ENCODE measurements around the gene TGFBR3. TPM values are rescaled to one million over a fixed set of nuclear protein-coding genes. Genes with fewer than 3 reads are reported as not detected.

TGFBR3 gene
- total RNA-seq, 1 donor from 2014 or later = 9.3 TPM

DNA sequence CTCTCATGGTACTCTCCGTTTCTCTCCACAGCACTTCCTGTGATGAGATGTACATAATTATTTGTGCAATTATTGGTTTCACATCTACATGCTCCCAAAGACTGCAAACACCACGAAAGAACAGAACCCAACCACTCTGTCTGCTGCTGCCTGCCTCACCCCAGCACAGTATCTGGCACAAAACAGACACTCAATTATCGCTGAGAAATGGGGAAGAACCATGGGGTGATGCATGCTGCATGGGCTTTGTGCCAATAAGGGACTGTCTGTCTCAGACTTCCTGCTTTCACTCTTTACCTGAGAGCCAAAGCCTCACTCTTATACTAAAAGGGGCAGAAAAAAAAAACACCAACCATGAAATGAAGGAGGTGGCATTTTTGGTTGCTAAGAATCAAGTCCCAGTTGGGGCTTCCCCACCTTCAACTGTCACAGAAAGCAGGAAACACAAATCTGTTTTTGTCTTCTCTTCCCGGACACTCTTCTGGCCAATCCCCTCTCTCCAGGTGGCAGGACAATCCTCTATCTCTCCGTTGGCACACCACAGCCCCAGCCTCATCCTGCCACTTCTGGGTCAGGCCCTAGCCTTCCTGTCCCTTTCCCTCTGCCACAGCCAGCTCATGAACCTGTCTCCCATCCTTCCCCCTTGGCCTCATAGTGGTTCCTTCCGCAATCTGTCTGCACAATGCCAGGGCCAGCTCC is 82.0 kb downstream of the TGFBR3 start:
- ATAC-seq (peak; percentile 23), DNase-seq (ENCODE audit: low spot score) (no peak)

DNA sequence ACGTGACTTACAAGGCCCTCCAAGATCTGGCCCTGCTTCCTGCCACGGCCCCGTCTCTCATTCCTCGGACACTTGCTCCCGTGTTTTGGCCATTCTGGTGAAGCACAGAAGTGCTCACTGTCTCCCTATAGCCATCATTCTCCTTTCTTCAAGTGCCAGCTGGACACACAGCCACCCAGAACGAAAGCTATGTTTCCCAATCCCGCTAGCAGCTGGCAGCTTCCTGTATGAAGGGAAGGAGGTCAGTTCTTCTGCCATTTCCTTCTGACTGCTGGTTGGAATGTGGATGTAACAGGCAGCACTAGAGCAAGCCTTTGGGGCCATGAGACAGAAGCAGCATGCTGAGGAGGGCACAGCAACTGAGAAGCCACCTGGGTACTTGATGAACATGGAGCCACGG is 82.8 kb downstream of the TGFBR3 start:
- no peak for DNase-seq (ENCODE audit: low spot score)
- no peak for ATAC-seq

DNA sequence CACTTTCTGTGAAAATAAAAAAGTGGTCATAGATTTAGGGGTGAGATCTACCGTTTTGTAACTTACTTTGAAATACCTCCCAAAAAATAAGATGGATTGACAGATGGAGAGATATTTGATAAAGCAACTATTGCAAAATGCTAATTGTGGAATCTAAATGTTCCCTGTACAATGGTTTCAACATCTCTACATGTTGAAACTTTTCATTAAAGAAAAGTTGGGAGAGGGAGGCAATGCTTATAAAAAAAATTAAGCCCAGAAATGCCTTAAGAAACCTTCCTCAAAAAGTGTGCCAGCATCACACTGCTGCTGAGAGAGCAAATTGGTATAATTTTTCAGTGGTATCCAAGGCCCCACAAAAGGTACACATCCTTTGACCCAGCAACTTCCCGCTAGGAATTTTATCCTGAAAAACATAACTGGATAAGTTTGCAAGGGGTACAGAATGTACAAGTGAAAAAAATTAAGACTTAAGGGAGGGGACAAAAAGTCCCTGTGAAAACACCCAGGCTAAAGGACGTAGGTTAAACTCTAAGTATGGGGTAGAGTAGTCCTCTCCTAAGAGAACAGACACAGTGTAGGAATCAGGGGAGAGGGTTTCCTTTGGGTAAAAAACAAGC is 84.3 kb downstream of the TGFBR3 start:
- ATAC-seq (no peak), DNase-seq (ENCODE audit: low spot score) (no peak)

DNA sequence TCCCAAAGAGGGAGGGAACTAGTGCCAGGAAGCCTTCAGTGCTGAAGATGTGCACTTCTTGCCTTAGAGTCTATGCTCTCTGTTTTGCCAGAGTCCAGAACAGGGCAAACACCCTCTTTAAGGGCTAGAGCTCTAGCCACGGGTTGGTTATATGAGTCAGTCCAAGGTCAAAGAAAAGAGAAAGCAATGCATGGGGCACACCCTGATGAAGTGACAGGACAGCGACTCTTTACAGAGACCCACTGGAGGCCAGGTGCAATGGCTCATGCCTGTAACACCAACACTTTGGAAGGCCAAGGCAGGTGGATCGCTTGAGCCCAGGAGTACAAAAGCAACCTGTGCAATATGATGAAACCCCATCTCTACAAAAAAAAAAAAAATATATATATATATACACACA is 86.1 kb downstream of the TGFBR3 start:
- DNase-seq (ENCODE audit: low spot score) = no peak

DNA sequence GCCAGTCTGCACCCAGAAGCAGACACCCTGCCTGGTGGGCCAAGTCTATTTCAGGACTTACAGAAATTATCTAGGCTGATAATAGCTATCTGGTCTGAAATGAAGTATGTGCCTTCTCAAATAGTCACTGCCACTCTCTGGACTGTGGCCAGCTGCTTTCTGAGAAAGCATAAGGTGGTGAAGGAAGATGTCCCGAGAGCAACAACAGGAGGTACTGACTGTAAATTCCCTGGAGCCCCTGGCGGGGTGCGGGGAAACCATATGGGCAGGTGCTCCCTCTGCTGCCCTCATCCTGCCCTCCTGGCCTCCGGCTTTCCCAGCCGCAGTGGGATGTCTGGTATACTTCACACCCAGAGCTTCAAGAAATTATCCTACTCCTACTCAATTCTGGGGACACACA is 86.8 kb downstream of the TGFBR3 start:
- DNase-seq (ENCODE audit: low spot score) (no peak), ATAC-seq (no peak)

More for the DNA sequence above, 86.1 kb downstream of the TGFBR3 start:
- no peak for ATAC-seq

DNA sequence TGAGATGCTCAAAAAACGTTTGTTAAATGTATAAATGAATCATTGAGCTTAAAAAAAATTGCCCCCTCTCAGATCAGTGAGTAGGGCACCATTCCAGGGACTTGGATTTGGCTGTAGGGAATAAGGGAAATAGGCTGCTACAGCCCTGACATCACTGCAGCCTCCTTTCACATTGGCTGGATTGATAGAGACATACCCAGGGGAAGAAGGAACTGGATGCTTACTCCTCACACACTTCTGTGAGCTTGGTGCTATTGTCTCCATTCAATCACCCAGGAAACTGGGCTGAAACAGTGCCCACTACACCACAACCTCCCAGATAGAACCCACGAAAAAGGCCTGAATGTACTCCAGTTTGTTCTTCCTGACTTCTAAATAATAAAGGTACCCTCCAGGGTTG is 87.2 kb downstream of the TGFBR3 start:
- DNase-seq (ENCODE audit: low spot score) = no peak
- no peak for ATAC-seq

DNA sequence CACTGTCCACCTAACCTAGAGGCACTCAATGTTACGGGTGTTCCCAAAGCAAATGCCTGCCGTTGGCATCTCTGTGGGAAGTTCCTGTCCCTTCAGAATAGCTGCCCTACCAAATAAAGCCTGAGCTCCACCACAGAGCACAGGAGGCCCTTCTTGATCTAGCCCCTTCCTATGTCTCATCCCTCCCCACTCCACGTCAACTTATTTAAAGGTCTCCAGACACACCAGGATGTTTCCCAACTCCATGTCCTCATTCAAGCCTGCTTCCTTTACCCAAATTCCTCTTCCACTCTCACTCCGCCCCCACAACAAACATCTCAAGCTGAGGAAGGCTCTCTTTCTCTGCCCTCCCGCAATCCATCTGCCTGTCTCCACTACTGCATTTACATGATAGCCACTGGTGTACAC is 87.7 kb downstream of the TGFBR3 start:
- no peak for ATAC-seq

DNA sequence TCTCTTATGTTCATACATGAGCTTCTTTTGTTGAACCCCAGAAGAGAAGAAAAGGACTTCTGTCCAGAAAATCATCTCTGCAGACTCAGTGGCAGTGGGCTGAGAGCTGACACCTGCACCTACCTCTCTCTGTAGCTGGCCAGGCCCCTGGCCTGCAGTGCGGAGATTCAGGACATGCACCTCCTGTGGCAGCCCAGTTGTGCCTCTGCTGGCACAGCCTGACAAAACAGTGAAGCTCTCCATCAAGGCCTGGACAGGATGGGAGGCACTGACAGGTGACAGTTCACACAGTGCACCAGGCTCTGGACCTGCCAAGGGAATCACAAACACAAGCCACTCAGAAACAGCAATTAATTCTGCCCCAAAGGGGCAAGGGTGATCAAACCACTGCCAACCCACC is 88.8 kb downstream of the TGFBR3 start:
- ATAC-seq = no peak
- DNase-seq (ENCODE audit: low spot score) = no peak

More for the DNA sequence above, 87.7 kb downstream of the TGFBR3 start:
- DNase-seq (ENCODE audit: low spot score) = no peak

DNA sequence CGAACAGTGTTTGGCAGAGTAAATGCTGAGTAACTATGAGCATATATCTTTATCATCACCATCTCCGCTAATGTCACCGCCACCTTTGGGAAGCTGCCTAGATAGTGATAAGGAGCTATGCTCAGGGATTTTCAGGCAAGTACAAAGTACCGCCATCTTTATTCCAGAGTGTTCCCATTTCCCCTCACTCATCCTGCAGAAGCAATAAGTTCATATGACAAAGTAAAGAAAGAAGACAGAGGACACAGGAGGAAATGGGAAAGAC is 89.6 kb downstream of the TGFBR3 start:
- no peak for ATAC-seq
- DNase-seq (ENCODE audit: low spot score) = no peak

DNA sequence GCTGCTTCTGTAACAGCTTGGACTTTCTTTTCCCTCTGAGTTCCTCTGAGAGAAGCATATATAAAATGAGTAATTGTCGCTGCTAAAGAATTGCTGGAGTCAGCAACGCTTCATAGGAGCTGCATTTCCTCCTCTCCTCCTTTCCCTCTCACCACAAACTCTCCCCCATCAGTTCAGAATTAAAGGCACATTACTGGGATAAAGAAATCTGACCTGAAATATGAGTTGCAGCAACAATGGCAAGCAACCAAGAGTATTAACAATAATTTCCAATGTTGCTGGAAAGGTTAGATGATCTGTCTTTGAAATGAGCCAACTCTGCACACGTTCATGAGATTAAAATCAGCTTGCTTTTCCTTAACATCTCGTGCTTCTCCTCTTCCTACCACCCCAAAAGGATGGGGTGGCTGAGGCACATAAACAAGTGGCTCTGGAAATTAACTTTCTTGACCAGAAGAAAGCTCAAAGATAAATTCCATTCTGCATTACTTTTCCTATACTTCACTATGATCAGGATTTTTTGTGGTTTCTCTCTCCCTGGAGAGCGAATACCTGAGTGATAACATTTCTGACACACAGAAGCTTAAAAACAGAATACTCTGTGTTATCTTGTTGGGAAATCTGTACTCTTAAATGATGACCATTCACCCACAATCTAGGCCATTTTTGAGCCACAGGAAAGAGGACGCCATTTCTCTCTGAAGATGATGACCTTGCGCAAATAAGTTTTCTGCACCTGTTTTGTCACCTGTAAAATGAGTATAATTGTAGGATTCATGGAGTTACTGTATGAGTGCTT is 90.2 kb downstream of the TGFBR3 start:
- no peak for ATAC-seq
- DNase-seq (ENCODE audit: low spot score) = no peak

DNA sequence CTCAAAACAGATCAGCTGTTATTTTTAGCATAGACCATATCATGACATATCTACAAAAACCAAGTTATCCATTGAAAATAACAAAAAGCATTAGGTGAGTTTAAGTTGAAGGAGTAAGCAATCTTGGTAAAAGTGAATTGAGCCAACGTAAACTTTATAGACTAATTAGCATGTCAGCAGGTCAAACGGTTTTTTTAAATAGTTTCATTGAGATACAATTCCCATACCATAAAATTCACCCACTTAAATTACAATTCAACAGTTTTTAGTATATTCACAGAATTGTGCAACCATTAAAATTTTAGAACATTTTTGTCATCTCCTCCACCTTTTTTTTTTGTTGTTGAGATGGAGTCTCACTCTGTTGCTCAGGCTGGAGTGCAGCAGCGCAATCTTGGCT is 92.1 kb downstream of the TGFBR3 start:
- ATAC-seq = no peak
- DNase-seq (ENCODE audit: low spot score) = no peak

DNA sequence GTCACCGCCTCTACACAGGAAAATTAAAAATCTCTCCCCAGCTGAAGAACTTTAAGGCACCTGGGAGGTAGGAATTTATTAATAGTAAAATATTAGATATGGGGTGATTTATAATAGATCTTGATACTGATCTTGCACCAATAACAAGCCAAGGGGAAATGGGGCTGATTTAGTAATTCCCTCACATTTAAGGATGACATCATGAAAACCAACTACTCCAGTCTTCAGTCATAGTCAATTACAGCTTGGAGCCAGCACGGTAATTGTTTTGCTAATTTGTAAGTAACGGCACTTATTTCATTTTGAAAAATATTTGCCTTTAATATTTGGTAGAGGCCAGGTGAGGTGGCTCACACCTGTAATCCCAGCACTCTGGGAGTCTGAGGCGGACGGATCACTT is 92.8 kb downstream of the TGFBR3 start:
- DNase-seq (ENCODE audit: low spot score) (no peak), ATAC-seq (no peak)

DNA sequence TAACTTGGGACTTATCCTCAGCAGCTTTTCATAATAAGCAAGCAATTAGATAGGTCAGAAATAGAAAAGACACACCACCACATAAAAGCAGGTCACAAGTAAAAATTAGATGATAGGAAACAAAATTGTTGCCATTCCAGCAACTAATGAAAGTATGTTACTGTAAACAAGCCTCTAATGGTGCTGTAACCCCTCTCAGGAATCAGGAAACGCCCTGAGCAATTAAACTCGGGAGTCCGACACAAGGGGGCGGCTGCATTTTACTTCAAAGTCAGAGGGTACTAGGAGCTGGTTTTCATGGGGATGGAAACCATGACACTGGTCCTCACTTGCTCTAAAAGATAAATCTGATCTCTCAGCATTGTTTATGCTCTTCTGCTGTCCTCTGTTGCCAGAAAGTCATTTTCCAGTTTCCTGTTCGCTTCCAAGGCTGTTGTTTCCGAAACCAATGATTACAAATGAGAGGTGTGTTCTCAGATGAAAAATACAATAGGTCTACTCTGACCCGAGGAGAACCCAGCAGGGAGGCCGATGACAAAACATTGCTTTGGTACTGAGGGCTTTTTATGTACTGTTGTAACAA is 93.4 kb downstream of the TGFBR3 start:
- DNase-seq (ENCODE audit: low spot score) = no peak
- peak; percentile 33 for ATAC-seq

DNA sequence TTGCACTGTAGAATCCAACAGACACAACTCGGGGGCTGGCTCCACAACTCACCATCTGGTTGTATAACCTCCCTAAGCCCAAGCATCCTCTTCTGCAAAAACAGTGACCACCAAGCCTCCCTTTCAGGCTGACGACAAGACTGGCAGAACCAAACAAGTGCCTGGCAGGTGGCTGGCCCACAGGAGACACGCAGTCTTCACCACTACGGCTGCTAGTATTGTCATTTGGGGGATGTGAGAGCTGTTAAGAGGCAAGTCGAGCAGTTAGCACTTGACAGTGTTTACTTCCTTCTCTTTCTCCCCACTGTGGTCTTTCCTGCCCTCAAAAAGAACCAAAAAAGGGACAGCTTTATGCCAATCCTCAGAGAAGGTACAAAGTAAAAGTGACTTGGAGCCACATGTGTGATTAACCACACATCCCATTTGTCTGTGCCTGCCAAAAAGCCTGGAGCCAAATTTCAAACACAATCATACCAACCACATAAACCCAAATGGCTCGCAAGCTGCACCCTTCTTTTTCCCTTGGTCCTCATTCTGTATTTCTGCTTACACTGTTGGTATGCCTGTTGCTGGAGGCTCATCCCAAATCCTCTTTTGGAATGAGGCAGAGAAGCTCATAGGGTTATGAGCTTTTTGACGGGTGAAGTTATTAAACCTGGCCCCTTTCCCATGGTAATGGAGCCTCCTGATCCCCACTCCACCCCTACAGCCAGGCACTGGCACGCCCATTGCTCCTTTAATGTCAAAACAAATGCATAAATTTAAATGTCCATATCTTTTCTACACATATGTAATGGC is 94.1 kb downstream of the TGFBR3 start:
- DNase-seq (ENCODE audit: low spot score) = no peak
- peak; percentile 27 for ATAC-seq

DNA sequence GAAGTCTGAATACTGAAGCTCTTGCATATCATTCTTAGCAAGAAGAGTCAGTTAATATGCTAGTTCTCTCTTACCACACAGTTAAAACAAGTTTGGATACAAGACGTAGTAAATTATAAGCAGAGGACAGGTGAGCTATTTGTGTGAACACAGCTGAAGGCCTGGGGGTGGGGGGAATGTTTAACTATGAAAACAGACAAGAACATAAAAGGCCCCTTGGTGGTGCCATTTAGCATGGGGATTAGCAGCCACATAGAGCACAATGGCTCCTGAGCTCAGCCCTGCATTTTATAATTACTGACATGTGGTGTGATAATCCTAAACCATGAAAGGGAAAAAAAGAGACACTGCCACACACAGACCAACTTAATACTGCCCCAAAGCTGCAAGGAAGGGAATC is 94.8 kb downstream of the TGFBR3 start:
- ATAC-seq (no peak), DNase-seq (ENCODE audit: low spot score) (no peak)

DNA sequence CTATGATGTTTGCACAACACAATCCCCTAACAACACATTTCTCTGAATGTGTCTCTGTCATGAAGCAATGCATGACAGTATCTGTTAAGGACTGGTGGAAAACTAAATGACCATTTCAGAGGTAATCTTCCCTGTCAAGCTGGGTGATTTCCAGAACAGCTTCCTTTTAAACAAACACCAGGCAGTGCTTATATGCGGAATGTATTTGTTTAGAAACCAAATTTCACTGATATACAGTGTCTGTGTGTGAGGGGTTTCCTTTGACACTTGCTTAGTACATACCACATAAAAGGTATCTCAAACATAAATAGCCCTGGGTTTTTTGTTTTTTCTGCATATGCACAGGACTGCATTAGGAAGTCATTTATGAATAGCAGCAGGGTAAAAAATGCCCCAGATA is 95.6 kb downstream of the TGFBR3 start:
- ATAC-seq = no peak
- no peak for DNase-seq (ENCODE audit: low spot score)

DNA sequence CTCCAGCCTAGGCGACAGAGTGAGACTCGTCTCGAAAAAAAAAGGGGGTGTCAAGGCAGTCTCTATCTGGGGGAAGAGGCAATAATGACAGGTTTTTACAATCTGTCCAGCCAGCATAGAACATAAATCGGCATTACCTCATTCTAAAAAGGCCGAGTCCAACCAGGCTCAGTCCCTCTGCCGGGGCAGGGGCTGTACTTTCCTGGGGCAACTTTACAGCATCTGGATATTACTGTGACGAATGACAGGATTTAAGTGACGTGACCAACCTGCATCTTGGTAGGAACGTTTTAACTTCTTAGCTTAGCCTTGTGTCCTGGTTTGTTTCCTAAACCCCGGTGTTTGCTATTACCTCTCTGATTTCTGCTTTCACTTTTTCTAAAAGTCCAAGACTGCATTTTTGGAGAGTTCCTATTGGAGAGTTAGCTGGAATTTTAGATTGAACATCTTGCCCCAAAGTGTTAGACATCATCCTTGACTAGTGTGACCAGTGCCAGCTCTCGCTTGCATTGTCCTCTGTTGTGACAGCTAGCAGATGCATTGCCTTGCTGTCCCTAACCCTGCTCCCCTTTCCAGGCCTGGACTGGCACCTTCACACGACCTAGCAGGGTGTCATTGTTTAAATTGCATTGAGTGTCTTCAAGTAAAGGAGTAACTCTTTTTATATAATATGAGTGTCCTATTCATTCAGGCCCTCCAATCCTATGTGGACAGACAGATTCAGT is 96.5 kb downstream of the TGFBR3 start:
- DNase-seq (ENCODE audit: low spot score) (no peak), ATAC-seq (no peak)

DNA sequence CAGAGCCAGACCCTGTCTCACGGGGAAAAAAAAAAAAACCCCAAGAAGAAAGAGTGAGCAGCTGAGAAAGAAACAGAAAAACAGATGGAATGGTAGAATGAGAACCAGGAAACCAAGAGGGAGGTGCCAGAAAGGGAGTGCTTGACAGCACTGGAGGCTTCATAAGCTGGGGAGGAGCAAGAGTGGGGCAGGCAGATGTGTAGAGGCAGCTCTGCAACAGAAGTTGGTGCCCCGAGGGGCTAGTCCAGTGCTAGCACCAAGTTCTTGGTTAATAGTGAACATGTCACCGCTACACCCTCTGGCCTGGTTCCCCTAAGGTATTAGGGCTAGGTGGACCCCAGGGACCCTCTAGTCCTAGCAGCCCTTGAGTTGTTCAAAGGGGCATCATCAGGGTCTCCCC is 98.0 kb downstream of the TGFBR3 start:
- DNase-seq (ENCODE audit: low spot score) (no peak), ATAC-seq (no peak)

DNA sequence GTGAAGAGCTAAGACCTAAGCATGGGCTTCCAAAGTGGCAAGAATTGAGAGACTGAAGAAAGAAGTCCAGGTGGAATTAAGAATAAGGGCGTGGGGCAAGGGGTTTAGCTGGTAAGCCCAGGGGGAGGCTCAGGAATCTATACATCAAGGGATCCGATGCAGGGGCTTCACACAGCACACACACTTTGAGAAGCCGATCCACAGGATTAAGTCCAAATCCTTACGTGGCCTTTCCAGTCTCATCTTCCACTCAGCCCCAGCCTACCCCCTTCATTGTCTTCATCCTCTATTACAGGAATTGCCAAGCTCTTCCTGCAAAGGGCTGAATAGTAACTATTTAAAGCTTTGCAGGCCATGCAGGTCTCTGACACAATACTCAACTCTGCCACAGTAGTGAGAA is 101.3 kb downstream of the TGFBR3 start:
- DNase-seq (ENCODE audit: low spot score) (no peak), ATAC-seq (no peak)

DNA sequence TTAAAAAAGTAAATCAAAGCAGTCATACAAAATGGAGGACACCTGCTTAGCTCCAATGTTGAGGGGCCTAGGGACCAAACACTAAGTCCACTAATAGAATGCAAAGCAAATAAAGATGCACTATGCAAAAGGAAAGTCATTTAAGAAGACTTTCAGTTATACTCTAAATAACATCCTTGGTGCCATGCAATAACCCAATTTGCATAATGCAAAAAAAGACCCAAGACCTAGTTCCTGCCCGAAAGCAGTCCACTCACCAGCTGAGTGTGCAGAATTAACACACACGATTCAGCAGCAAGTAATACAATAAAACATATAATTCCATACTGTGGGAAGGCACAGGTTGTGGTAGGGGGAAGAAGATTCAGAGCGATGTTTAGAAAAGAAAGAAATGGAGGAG is 101.8 kb downstream of the TGFBR3 start:
- DNase-seq (ENCODE audit: low spot score) (no peak), ATAC-seq (no peak)
